ENCODE data around the gene RGS3. TPM values are rescaled to one million over a fixed set of nuclear protein-coding genes. Genes with fewer than 3 reads are reported as not detected.

The RGS3 gene
- total and polyA plus RNA-seq, 2 of the 13 experiments (the other 11 are each of a cell fraction or from before 2014, with no cell fraction given), result 17.1 to 28.8 TPM

GRCh38 chr9:113548221-113549041 lies 84.9 kb downstream of the RGS3 start (continued):
- TF ChIP-seq KIAA2018 (CRISPR knock-in tag; IDR thresholded peaks at IDR 0.05; ENCODE audit: borderline replicate concordance) (no peak), ZSCAN12 (CRISPR knock-in tag; IDR thresholded peaks at IDR 0.05) (no peak), ZNF652 (CRISPR knock-in tag; IDR thresholded peaks at IDR 0.05; ENCODE audit: borderline replicate concordance, low read depth) (no peak), IKZF4 (CRISPR knock-in tag; IDR thresholded peaks at IDR 0.05; ENCODE audit: borderline replicate concordance, low read depth, not compliant biosample characterization) (no peak), CREB1 (IDR thresholded peaks at IDR 0.05) (no peak), CREB1 (CRISPR knock-in tag; IDR thresholded peaks at IDR 0.05) (no peak), THYN1 (CRISPR knock-in tag; IDR thresholded peaks at IDR 0.05; ENCODE audit: borderline replicate concordance, low read depth) (no peak), NFKB2 (CRISPR knock-in tag; IDR thresholded peaks at IDR 0.05; ENCODE audit: borderline replicate concordance) (no peak), SKI (IDR thresholded peaks at IDR 0.05; ENCODE audit: partially characterized antibody) (peak; percentile 77), ZNF768 (CRISPR knock-in tag; IDR thresholded peaks at IDR 0.05) (peak; percentile 47; the same call in 1 of the 2 replicates), RBM39 (IDR thresholded peaks at IDR 0.05; ENCODE audit: low read depth, low read length, poor library complexity, severe bottlenecking) (no peak), ZBTB49 (CRISPR knock-in tag; IDR thresholded peaks at IDR 0.05; ENCODE audit: borderline replicate concordance) (no peak), TMF1 (CRISPR knock-in tag; IDR thresholded peaks at IDR 0.05; ENCODE audit: low read depth) (no peak), ZNF530 (CRISPR knock-in tag; IDR thresholded peaks at IDR 0.05; ENCODE audit: low read depth) (no peak), GMEB1 (CRISPR knock-in tag; IDR thresholded peaks at IDR 0.05; ENCODE audit: borderline replicate concordance) (no peak)
